ENCODE data around the gene ALOX5. TPM values are rescaled to one million over a fixed set of nuclear protein-coding genes. Genes with fewer than 3 reads are reported as not detected.
A peak's percentile ranks its signal among the peaks of the same experiment; 100 is the strongest.
"Not testable (repeated sequence)": the region's sequence is repeated elsewhere in the genome, so short reads cannot be mapped to it uniquely, and the experiment has no call there.

ALOX5 gene
- total and polyA plus RNA-seq, 8 donors: 6.2 to 44.3 (median 30.8) TPM

GRCh38 chr10:45408421-45409319 is 34.7 kb downstream of the ALOX5 start:
- Histone ChIP-seq H3K4me1 (peaks cover 0 to 6% (median 0%) of the 10 kb centered on the region in 3 donors), H3K36me3 (no peaks in the 10 kb centered on the region), H3K4me3 (no peak overlapping the region), H3K27me3 (no peaks in the 10 kb centered on the region), H3K27ac (no peak overlapping the region), H3K9me3 (no peaks in the 10 kb centered on the region)
- no peak for TF ChIP-seq CTCF (IDR thresholded peaks at IDR 0.05)
- DNase-seq (peak in 2 of 6 donors; percentile 59 to 61), FAIRE-seq (no peak), ATAC-seq (peak; percentile 92 to 99 (median 94))
- intact Hi-C loops (cut with DNase I): no loop called here
- 36 to 37% methylated on average over 5 of the region's 5 CpGs for WGBS, 2 donors

GRCh38 chr10:45409347-45409746 is 35.3 kb downstream of the ALOX5 start:
- H3K4me3 ChIP-seq; H3K27me3 ChIP-seq; H3K4me1 ChIP-seq; H3K9me3 ChIP-seq; H3K27ac ChIP-seq; H3K36me3 ChIP-seq; intact Hi-C loops (cut with DNase I); FAIRE-seq; ATAC-seq; DNase-seq: not testable (repeated sequence)

- ATAC-seq (no peak), DNase-seq (no peak), FAIRE-seq (no peak)
- no peak overlapping the region for H3K4me3 ChIP-seq
- WGBS, 2 donors: 58 to 63% methylated on average over 1 of the region's 1 CpG
- H3K27me3 ChIP-seq: no peaks in the 10 kb centered on the region
- intact Hi-C loops (cut with DNase I): no loop called here
- H3K9me3 ChIP-seq: no peaks in the 10 kb centered on the region
- peaks cover 0 to 6% (median 0%) of the 10 kb centered on the region in 3 donors for H3K4me1 ChIP-seq
- TF ChIP-seq CTCF (IDR thresholded peaks at IDR 0.05): no peak
- no peaks in the 10 kb centered on the region for H3K36me3 ChIP-seq
- no peak overlapping the region for H3K27ac ChIP-seq
These were observed 35.8 kb downstream of the ALOX5 start for GRCh38 chr10:45409782-45410181.

GRCh38 chr10:45410489-45410806 is 36.4 kb downstream of the ALOX5 start:
- no peaks in the 10 kb centered on the region for H3K27me3 ChIP-seq
- no peaks in the 10 kb centered on the region for H3K9me3 ChIP-seq
- no peak overlapping the region for H3K27ac ChIP-seq
- no peaks in the 10 kb centered on the region for H3K36me3 ChIP-seq
- ATAC-seq (no peak), DNase-seq (no peak), FAIRE-seq (no peak)
- intact Hi-C loops (cut with DNase I): no loop called here
- peaks cover 0 to 6% (median 0%) of the 10 kb centered on the region in 3 donors for H3K4me1 ChIP-seq
- no peak for TF ChIP-seq CTCF (IDR thresholded peaks at IDR 0.05)
- no peak overlapping the region for H3K4me3 ChIP-seq
- whole genome bisulfite sequencing, 2 donors: 71 to 77% methylated on average over 2 of the region's 2 CpGs

GRCh38 chr10:45410807-45411606 is 37.0 kb downstream of the ALOX5 start:
- intact Hi-C loops (cut with DNase I): no loop called here
- H3K9me3 ChIP-seq: no peaks in the 10 kb centered on the region
- ATAC-seq (peak in 1 of 4 donors; percentile 29), FAIRE-seq (no peak), DNase-seq (no peak)
- TF ChIP-seq CTCF (IDR thresholded peaks at IDR 0.05): no peak
- H3K27me3 ChIP-seq: no peaks in the 10 kb centered on the region
- no peak overlapping the region for H3K4me3 ChIP-seq
- 76 to 87% methylated on average over 6 of the region's 6 CpGs for WGBS, 2 donors
- H3K4me1 ChIP-seq: peaks cover 0 to 6% (median 0%) of the 10 kb centered on the region in 3 donors
- no peak overlapping the region for H3K27ac ChIP-seq
- no peaks in the 10 kb centered on the region for H3K36me3 ChIP-seq

Data from pancreas (tissue), 10 donors.